GM19438 (cell line): ENCODE data around the gene MUC5AC.
"Not testable (repeated sequence)": the region's sequence is repeated elsewhere in the genome, so short reads cannot be mapped to it uniquely, and the experiment has no call there.

Experiments
- ATAC-seq: cut with Tn5 transposase; IDR thresholded peaks from one replicate; pipeline ENCODE4 v1.9.1; 2021; ENCODE audit warnings: low read depth; ENCODE audit not compliant: unreplicated experiment

MUC5AC gene

GRCh38 chr11:1140642-1141490 is 16.9 kb upstream of the MUC5AC start:
- ATAC-seq = no peak

GRCh38 chr11:1146365-1146764 is 11.4 kb upstream of the MUC5AC start:
- ATAC-seq = no peak

GRCh38 chr11:1147792-1148191 is 10.0 kb upstream of the MUC5AC start:
- no peak for ATAC-seq

- ATAC-seq = no peak
Measured at GRCh38 chr11:1148752-1149180, 9.0 kb upstream of the MUC5AC start.

GRCh38 chr11:1149545-1149944 is 8.2 kb upstream of the MUC5AC start:
- no peak for ATAC-seq

GRCh38 chr11:1150116-1150515 is 7.6 kb upstream of the MUC5AC start:
- ATAC-seq = no peak

- no peak for ATAC-seq
Measured at GRCh38 chr11:1150769-1151365, 6.9 kb upstream of the MUC5AC start.

GRCh38 chr11:1151366-1152315 is 6.1 kb upstream of the MUC5AC start:
- no peak for ATAC-seq

- ATAC-seq = no peak
Measured at GRCh38 chr11:1152316-1153104, 5.2 kb upstream of the MUC5AC start.

- ATAC-seq = no peak
Measured at GRCh38 chr11:1153105-1153950, 4.4 kb upstream of the MUC5AC start.

GRCh38 chr11:1153951-1154493 is 3.7 kb upstream of the MUC5AC start:
- no peak for ATAC-seq

GRCh38 chr11:1154656-1155055 is 3.1 kb upstream of the MUC5AC start:
- not testable (repeated sequence) for ATAC-seq

- ATAC-seq = no peak
Measured at GRCh38 chr11:1155274-1155693, 2.5 kb upstream of the MUC5AC start.

GRCh38 chr11:1156506-1157340 is 1.0 kb upstream of the MUC5AC start:
- ATAC-seq = no peak

GRCh38 chr11:1157341-1157644 is 460 bp upstream of the MUC5AC start:
- ATAC-seq = no peak

- ATAC-seq = no peak
Measured at GRCh38 chr11:1158681-1159487, 1.1 kb downstream of the MUC5AC start.

GRCh38 chr11:1159488-1160220 is 1.9 kb downstream of the MUC5AC start:
- not testable (repeated sequence) for ATAC-seq
